Measurements from ENCODE around the gene CYP2B6. TPM values are rescaled to one million over a fixed set of nuclear protein-coding genes. Genes with fewer than 3 reads are reported as not detected.
"Not testable (repeated sequence)": the region's sequence is repeated elsewhere in the genome, so short reads cannot be mapped to it uniquely, and the experiment has no call there.

The CYP2B6 gene
- total and polyA plus RNA-seq, 2 experiments from 2014 or later: not detected

DNA sequence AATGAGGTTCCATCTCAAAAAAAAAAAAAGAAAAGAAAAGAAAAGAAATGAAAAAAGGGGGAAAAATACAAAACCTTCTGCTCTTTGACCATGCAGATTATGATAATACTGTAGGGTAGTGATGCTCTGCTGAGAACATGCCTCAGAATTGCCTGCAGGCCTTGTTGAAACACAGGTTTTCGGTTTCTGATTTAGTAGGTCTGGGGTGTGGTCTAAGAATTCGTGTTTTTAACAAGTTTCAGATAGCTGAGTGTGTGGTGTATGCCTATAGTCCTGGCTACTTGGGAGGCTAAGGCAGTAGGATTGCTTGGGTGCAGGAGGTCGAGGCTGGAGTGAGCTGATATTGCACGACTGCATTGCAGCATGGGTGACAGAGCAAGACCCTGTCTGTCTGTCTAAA, 14.9 kb upstream of the CYP2B6 start:
- no peak for DNase-seq (ENCODE audit: low read depth in 1 of 2, low spot score in 1 of 2)
- Histone ChIP-seq H3K4me3 (no peak overlapping the region), H3K9me3 (ENCODE audit: low read depth) (no peaks in the 10 kb centered on the region), H3K4me1 (ENCODE audit: low read depth) (no peaks in the 10 kb centered on the region), H3K27ac (no peak overlapping the region), H3K36me3 (no peaks in the 10 kb centered on the region), H3K27me3 (no peaks in the 10 kb centered on the region)
- TF ChIP-seq, protein P1, sequence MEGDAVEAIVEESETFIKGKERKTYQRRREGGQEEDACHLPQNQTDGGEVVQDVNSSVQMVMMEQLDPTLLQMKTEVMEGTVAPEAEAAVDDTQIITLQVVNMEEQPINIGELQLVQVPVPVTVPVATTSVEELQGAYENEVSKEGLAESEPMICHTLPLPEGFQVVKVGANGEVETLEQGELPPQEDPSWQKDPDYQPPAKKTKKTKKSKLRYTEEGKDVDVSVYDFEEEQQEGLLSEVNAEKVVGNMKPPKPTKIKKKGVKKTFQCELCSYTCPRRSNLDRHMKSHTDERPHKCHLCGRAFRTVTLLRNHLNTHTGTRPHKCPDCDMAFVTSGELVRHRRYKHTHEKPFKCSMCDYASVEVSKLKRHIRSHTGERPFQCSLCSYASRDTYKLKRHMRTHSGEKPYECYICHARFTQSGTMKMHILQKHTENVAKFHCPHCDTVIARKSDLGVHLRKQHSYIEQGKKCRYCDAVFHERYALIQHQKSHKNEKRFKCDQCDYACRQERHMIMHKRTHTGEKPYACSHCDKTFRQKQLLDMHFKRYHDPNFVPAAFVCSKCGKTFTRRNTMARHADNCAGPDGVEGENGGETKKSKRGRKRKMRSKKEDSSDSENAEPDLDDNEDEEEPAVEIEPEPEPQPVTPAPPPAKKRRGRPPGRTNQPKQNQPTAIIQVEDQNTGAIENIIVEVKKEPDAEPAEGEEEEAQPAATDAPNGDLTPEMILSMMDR (IDR thresholded peaks at IDR 0.05; ENCODE audit: low read depth, low read length): no peak

DNA sequence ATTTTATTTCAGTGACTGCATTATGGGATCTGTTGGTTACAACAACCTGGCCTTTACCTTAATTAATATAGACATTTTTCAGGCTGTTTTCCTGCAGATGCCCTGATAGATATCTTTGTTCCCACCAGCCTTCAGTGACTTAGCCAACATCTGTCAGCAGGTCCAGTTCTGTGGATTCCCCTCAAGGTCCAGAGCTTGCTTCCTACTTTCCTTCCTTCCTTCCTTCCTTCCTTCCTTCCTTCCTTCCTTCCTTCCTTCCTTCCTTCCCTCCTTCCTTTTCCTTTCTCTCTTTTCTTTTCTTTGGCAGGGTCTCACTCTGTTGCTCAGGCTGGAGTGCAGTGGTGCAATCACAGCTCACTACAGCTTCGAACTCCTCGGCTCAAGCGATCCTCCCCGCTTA, 14.4 kb upstream of the CYP2B6 start:
- H3K9me3 ChIP-seq (ENCODE audit: low read depth): no peaks in the 10 kb centered on the region
- H3K4me3 ChIP-seq: no peak overlapping the region
- no peaks in the 10 kb centered on the region for H3K27me3 ChIP-seq
- DNase-seq (ENCODE audit: low read depth in 1 of 2, low spot score in 1 of 2): no peak
- H3K36me3 ChIP-seq: no peaks in the 10 kb centered on the region
- TF ChIP-seq, protein P1 (IDR thresholded peaks at IDR 0.05; ENCODE audit: low read depth, low read length): no peak
- no peak overlapping the region for H3K27ac ChIP-seq
- H3K4me1 ChIP-seq (ENCODE audit: low read depth): no peaks in the 10 kb centered on the region

DNA sequence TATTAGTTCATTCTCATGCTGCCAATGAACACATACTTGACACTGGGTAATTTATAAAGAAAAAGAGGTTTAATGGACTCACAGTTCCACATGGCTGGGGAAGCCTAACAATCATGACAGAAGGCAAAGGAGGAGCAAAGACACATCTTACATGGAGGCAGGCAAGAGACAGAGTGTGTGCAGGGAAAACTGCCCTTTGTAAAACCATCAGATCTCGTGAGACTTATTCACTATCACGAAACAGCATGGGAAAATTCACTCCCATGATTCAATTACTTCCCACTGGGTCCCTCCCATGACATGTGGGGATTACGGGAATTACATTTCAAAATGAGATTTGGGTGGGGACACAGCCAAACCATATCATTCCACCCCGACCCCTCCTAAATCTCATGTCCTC, 11.3 kb upstream of the CYP2B6 start:
- not testable (repeated sequence) for H3K4me3 ChIP-seq; H3K36me3 ChIP-seq; H3K9me3 ChIP-seq (ENCODE audit: low read depth); H3K4me1 ChIP-seq (ENCODE audit: low read depth); DNase-seq (ENCODE audit: low read depth in 1 of 2, low spot score in 1 of 2); H3K27me3 ChIP-seq; H3K27ac ChIP-seq

DNA sequence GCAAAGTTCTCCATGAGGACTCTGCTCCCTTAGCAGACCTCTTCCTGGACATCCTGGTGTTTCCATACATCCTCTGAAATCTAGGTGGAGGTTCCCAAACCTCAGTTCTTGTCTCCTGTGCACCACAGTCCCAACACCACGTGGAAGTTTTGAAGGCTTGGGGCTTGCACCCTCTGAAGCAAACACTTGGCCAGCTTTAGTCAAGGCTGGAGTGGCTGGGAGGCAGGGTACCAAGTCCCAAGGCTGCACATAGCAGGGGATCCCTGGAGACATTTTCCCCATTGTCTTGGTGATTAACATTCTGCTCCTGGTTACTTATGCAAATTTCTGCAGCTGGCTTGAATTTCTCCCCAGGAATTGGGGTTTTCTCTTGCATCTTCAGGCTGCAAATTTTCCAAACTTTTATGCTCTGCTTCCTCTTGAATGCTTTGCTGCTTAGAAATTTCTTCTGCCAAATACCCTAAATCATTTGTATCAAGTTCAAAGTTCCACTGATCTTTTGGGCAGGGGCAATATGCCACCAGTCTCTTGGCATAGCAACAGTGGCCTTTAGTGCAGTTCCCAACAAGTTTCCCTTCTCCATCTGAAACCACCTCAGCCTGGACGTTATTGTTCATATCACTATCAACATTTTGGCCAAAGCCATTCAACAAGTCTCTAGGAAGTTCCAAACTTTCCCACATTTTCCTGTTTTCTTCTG, 10.2 kb upstream of the CYP2B6 start:
- not testable (repeated sequence) for H3K9me3 ChIP-seq (ENCODE audit: low read depth); H3K36me3 ChIP-seq; DNase-seq (ENCODE audit: low read depth in 1 of 2, low spot score in 1 of 2); H3K4me1 ChIP-seq (ENCODE audit: low read depth); H3K27ac ChIP-seq; H3K4me3 ChIP-seq; H3K27me3 ChIP-seq

DNA sequence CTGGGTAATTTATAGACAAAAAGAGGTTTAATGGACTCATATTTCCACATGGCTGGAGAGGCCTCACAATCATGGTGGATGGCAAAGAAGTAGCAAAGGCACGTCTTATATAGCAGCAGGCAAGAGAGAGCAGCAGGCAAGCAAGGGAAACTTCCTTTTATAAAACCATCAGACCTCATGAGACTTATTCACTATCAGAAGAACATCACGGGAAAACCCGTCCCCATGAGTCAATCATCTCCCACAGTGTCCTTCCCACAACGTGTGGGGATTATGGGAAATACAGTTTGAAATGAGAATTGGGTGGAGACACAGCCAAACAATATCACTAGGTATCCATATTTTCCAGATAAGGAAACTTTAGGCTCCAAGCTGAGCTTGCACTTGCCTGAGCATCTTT, 9.5 kb upstream of the CYP2B6 start:
- no peak for DNase-seq (ENCODE audit: low read depth in 1 of 2, low spot score in 1 of 2)
- Histone ChIP-seq H3K9me3 (ENCODE audit: low read depth) (no peaks in the 10 kb centered on the region), H3K27ac (no peak overlapping the region), H3K36me3 (no peaks in the 10 kb centered on the region), H3K4me1 (ENCODE audit: low read depth) (no peaks in the 10 kb centered on the region), H3K4me3 (no peak overlapping the region), H3K27me3 (no peaks in the 10 kb centered on the region)
- TF ChIP-seq, protein P1 (IDR thresholded peaks at IDR 0.05; ENCODE audit: low read depth, low read length): no peak

DNA sequence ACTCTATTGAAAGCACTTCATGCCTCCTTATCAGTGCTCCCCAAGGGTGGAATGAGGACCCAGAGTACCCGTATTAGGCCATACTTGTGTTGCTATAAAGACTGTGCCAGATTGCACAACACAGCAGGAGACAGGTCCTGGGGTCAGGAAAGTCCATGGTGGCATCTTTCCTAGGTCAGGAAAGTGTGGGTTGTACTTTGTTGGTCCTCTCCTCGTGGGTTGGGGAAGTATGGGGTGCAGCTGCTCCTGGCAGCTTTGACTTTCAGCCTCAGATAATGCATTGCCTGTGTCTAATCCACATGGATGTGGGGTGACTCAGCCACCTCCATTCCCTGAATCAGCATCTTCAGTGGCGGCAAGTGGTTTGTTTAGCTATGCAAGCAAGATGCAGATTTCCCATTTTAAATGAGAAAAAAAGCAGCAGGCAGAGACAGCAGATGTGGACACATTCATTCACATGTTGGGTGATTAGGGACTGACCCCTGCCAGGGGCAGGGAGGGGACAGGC, 8.4 kb upstream of the CYP2B6 start:
- TF ChIP-seq, protein P1 (IDR thresholded peaks at IDR 0.05; ENCODE audit: low read depth, low read length): no peak
- Histone ChIP-seq H3K27ac (no peak overlapping the region), H3K4me1 (ENCODE audit: low read depth) (no peaks in the 10 kb centered on the region), H3K9me3 (ENCODE audit: low read depth) (no peaks in the 10 kb centered on the region), H3K27me3 (no peaks in the 10 kb centered on the region), H3K36me3 (no peaks in the 10 kb centered on the region), H3K4me3 (no peak overlapping the region)
- DNase-seq (ENCODE audit: low read depth in 1 of 2, low spot score in 1 of 2): peak in 1 of 2 donors; percentile 24
